ENCODE results near the gene SSNA1.

DNA sequence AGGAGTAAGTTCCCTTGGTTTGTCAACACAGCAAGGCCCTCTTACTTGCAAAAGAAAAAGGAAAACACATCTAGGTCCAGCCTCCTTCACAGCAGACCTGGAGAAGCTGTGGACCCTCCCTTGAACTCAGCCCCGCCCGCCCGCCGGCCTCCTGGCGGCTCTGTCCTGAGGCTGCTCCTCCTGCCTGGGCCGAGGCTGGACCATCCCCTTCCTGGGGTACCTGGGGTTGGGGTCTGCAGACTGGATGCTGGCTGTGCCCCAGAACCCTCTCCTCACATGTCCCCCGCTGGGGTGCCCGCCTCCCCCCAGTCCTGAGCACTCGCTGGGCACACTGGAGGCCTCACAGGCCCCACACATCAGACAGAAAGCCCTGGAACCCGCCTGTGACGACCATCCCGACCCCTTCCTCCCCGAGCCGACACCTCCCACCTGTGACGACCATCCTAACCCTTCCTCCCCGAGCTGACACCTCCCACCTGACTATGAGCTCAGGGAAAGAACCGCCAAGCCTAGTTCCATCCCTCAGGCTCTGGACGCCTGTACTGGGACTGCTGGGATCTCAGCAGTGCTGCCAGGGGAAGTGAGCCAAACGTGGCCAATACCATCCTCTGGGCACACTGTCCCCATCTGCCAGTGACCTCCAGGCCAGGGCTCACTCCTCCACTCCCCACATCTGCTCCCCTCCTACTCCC, 9.4 kb upstream of the SSNA1 start:
- TF ChIP-seq, protein P1, sequence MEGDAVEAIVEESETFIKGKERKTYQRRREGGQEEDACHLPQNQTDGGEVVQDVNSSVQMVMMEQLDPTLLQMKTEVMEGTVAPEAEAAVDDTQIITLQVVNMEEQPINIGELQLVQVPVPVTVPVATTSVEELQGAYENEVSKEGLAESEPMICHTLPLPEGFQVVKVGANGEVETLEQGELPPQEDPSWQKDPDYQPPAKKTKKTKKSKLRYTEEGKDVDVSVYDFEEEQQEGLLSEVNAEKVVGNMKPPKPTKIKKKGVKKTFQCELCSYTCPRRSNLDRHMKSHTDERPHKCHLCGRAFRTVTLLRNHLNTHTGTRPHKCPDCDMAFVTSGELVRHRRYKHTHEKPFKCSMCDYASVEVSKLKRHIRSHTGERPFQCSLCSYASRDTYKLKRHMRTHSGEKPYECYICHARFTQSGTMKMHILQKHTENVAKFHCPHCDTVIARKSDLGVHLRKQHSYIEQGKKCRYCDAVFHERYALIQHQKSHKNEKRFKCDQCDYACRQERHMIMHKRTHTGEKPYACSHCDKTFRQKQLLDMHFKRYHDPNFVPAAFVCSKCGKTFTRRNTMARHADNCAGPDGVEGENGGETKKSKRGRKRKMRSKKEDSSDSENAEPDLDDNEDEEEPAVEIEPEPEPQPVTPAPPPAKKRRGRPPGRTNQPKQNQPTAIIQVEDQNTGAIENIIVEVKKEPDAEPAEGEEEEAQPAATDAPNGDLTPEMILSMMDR (IDR thresholded peaks at IDR 0.05), result no peak
- no peak for TF ChIP-seq POLR2A (IDR thresholded peaks at IDR 0.05)
